Fibroblast of the aortic adventitia (primary cell): Measurements from ENCODE around the gene TEX2. TPM values are rescaled to one million over a fixed set of nuclear protein-coding genes. Genes with fewer than 3 reads are reported as not detected.

Experiments used
- DNase-seq: peaks from one replicate; pipeline ENCODE4 v3.0.0-alpha.2; 2010; ENCODE audit warnings: low read depth
- H3K4me3 ChIP-seq: 2 replicates; pipeline ENCODE4 v1.5.1; 2011; ENCODE audit warnings: low read depth, mild to moderate bottlenecking, control low read depth, low read length, moderate library complexity
- CTCF ChIP-seq: IDR thresholded peaks from 2 replicates; pipeline ENCODE4 v1.5.1; 2011; ENCODE audit warnings: mild to moderate bottlenecking, low read length, control low read depth, inconsistent platforms; ENCODE audit not compliant: insufficient read depth
- total RNA-seq: library from RNA; depleted of rRNA; stranded (reverse); fragments of >200 nt; gene quantifications from 2 replicates; pipeline ENCODE4 v1.2.3, GENCODE V29; 2012; ENCODE audit warnings: low replicate concordance

TEX2 gene
- total RNA-seq, 1 donor = 24.6 TPM

GRCh38 chr17:64297467-64298088 is 34.5 kb upstream of the TEX2 start:
- no peak for DNase-seq
- TF ChIP-seq CTCF = no peak
- H3K4me3 ChIP-seq = no peak overlapping the region

GRCh38 chr17:64296246-64296645 is 33.2 kb upstream of the TEX2 start:
- H3K4me3 ChIP-seq = no peak overlapping the region
- no peak for DNase-seq
- no peak for TF ChIP-seq CTCF

- DNase-seq = no peak
- H3K4me3 ChIP-seq = no peak overlapping the region
- no peak for TF ChIP-seq CTCF
Measured at GRCh38 chr17:64295146-64295545, 32.1 kb upstream of the TEX2 start.

GRCh38 chr17:64291268-64291851 is 28.3 kb upstream of the TEX2 start:
- H3K4me3 ChIP-seq = no peak overlapping the region
- TF ChIP-seq CTCF = peak; percentile 46
- no peak for DNase-seq

- DNase-seq = no peak
- H3K4me3 ChIP-seq = no peak overlapping the region
- no peak for TF ChIP-seq CTCF
Measured at GRCh38 chr17:64289741-64290141, 26.7 kb upstream of the TEX2 start.

GRCh38 chr17:64282753-64283080 is 19.7 kb upstream of the TEX2 start:
- DNase-seq = no peak
- TF ChIP-seq CTCF = no peak
- H3K4me3 ChIP-seq = no peak overlapping the region
